Mesothelial cell of epicardium (in vitro differentiated cells): Measurements from ENCODE around the gene TP53AIP1. TPM values are rescaled to one million over a fixed set of nuclear protein-coding genes. Genes with fewer than 3 reads are reported as not detected.
A peak's percentile ranks its signal among the peaks of the same experiment; 100 is the strongest.

Experiments
- DNase-seq, 2 experiments: peaks; one replicate each; pipeline ENCODE4 v3.0.0; 2021; ENCODE audit warnings: low spot score in 2 of 2; ENCODE audit not compliant: unreplicated experiment in 2 of 2
- H3K27ac Mint-ChIP-seq: 2 replicates; pipeline ENCODE4 v1.8.0; 2021; ENCODE audit warnings: mixed read lengths
- H3K27me3 Mint-ChIP-seq: 2 replicates; pipeline ENCODE4 v1.8.0; 2021; ENCODE audit warnings: low read depth, mixed read lengths
- H3K36me3 Mint-ChIP-seq: 2 replicates; pipeline ENCODE4 v1.8.0; 2021; ENCODE audit warnings: mixed read lengths
- H3K4me1 Mint-ChIP-seq: 2 replicates; pipeline ENCODE4 v1.8.0; 2021; ENCODE audit warnings: mixed read lengths
- H3K4me3 Mint-ChIP-seq: 2 replicates; pipeline ENCODE4 v1.8.0; 2021; ENCODE audit warnings: mild to moderate bottlenecking, moderate library complexity, mixed read lengths
- H3K9me3 Mint-ChIP-seq: 2 replicates; pipeline ENCODE4 v1.8.0; 2021; ENCODE audit warnings: mixed read lengths
- total RNA-seq: library from RNA; stranded (reverse); gene quantifications from 3 replicates; pipeline ENCODE4 v1.2.1, GENCODE V29; 2021
- TF ChIP-seq, protein P1 (sequence below): fragments of 200-600 bp; sonication (generic); IDR thresholded peaks from one replicate; pipeline ENCODE4 v1.5.0; 2021; ENCODE audit warnings: antibody characterized with exemption; ENCODE audit not compliant: unreplicated experiment

TP53AIP1 gene
- total RNA-seq, 1 donor from 2014 or later, result 0.45 TPM

DNA sequence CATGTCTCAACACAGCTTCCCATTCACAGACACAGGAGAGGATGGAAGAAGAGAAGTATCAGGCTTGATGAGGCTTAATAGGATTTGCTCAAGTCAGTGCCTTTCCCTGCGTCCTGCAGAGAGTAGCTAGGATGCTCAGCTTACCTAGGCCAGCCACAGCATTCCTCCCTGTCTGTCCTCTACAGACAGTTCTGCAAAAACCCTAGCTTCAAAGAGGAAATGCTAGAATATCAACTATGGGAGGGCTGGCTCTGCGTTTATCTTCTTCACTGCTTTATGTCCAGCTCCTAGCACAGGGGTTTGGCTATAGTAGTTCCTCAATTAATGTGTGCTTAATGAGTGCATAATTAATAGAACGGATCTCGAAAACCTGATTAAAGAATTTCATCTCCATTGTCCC is 35.1 kb downstream of the TP53AIP1 start:
- no peak for DNase-seq
- no peaks in the 10 kb centered on the region for H3K9me3 Mint-ChIP-seq
- H3K27me3 Mint-ChIP-seq, result peaks cover 52% of the 10 kb centered on the region
- no peak overlapping the region for H3K4me3 Mint-ChIP-seq
- H3K36me3 Mint-ChIP-seq, result no peaks in the 10 kb centered on the region
- H3K4me1 Mint-ChIP-seq, result peaks cover 27% of the 10 kb centered on the region
- no peak overlapping the region for H3K27ac Mint-ChIP-seq
- TF ChIP-seq, protein P1, sequence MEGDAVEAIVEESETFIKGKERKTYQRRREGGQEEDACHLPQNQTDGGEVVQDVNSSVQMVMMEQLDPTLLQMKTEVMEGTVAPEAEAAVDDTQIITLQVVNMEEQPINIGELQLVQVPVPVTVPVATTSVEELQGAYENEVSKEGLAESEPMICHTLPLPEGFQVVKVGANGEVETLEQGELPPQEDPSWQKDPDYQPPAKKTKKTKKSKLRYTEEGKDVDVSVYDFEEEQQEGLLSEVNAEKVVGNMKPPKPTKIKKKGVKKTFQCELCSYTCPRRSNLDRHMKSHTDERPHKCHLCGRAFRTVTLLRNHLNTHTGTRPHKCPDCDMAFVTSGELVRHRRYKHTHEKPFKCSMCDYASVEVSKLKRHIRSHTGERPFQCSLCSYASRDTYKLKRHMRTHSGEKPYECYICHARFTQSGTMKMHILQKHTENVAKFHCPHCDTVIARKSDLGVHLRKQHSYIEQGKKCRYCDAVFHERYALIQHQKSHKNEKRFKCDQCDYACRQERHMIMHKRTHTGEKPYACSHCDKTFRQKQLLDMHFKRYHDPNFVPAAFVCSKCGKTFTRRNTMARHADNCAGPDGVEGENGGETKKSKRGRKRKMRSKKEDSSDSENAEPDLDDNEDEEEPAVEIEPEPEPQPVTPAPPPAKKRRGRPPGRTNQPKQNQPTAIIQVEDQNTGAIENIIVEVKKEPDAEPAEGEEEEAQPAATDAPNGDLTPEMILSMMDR, result no peak

DNA sequence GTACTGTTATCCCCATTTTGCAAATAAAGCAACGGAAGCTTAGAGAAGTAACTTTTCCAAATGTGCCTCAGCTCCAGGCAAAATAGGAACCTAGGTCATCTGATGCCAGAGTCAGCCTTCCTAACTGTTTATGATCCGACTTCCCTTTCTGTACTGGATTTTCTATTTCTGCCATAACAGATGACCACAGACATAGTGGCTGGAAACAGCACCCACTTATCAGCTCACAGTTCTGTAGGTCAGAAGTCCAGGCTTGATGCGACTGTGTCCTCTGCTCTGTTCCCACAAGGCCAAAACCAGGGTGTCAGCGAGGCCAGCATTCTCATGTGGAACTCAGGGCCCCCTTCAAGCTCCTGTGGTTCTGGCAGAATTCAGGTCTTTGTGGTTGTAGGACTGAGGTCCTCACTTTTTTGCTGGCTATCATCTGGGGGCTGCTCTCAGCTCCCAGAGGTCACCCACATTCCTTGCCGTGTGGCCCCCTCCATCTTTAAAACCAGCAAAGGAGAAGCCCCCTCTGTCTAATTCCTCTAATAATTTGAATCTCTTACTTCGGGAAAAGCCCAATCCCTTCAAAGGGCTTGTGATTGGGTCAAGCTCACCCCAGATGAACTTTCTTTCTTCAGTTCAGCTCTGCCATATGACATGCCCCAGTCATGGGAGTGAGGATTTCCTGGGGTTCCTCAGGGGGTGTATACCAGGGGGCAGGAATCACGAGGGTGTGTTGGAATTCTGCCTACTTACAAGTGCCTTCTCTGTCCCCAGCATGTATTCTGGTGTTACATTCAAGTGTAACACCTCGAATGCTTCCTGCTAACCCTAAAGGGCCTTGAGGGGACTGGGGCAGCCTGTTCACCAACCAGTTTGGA is 36.3 kb downstream of the TP53AIP1 start:
- TF ChIP-seq, protein P1, result no peak
- DNase-seq, result no peak

DNA sequence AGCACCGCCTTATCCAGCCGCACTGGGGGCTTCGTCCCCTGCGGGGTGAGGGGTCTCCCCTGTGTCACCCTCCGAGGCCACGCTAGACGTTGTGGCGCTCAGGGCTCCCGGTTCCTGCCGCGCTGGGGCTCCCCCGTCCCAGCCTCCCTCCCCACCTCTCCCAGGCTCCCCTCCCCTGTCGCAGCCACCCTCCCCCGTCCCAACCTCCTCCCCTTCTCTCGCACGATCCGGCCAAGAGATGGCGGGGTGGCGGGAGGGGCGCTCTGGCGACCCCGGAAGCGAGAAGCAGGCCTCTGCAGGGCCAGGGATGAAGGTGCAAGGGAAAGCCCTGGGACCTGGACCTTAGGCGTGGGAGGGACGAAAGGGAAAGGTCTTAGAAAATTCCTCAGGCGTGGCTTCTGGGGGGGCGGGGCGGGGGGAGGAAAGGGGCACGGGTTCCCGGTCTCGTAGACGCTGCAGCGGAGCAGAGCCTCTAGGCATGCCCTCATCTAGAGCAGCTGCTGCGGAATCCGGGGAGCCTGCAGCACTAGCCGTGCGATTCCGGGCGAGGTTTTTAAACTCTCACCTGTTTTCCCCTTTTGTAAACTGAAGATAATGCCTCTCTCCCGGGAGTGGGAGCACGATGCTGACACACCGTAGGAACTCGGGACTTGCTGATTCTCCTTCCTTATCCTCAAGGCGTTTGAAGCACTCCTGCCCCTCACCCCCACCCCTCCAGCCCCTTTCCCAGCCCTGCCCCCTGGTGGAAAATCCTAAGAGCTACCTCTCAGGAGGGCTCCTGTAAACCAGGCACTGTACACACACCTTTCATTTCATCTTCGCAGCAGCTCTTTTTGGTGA is 37.1 kb downstream of the TP53AIP1 start:
- Mint-ChIP-seq H3K36me3 (no peaks in the 10 kb centered on the region), H3K4me1 (peaks cover 34% of the 10 kb centered on the region), H3K4me3 (peak overlapping the region; percentile 66), H3K9me3 (no peaks in the 10 kb centered on the region), H3K27ac (no peak overlapping the region), H3K27me3 (peaks cover 66% of the 10 kb centered on the region)
- DNase-seq, result no peak
- TF ChIP-seq, protein P1, result no peak

More for the DNA sequence above, 36.3 kb downstream of the TP53AIP1 start:
- Mint-ChIP-seq H3K4me1 (peaks cover 34% of the 10 kb centered on the region), H3K27me3 (peaks cover 59% of the 10 kb centered on the region), H3K36me3 (no peaks in the 10 kb centered on the region), H3K27ac (no peak overlapping the region), H3K9me3 (no peaks in the 10 kb centered on the region), H3K4me3 (peak overlapping the region; percentile 66)

DNA sequence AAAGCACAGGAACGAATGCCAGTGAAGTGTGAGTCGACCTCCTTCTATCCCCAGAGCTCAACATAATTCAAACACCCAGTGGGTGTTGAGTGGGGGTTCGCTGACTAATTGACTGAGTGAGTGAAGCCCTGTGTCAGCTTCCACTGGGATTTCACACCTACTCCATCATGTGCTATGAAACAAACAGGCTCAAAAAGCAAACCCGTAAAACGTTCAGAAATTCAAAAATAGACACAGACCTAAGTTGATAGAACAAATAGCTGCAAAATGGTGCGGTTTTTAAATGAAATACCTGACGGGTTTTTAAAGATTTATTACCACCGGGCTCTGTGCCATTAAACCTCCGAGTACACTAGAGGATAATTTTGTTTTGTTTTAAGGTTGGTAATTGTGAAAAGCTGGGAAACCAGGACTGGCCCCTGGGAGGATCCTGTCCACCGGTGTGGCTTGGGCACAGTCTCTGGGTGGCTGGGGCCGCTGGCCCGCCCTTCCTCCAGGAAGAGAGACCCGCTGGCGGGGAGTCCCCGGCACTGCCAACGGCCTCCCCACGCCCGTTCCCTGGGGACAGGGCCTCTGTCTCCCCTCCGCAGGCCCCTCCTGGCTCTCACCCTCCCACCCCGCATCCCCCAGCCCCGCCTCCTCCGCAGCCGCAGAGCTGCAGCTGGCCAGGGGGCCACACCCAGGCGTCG is 37.9 kb downstream of the TP53AIP1 start:
- H3K36me3 Mint-ChIP-seq, result no peaks in the 10 kb centered on the region
- TF ChIP-seq, protein P1, result no peak
- DNase-seq, result peak in 1 of 2 experiments; percentile 59
- H3K4me1 Mint-ChIP-seq, result peaks cover 34% of the 10 kb centered on the region
- H3K9me3 Mint-ChIP-seq, result no peaks in the 10 kb centered on the region
- no peak overlapping the region for H3K27ac Mint-ChIP-seq
- peak overlapping the region; percentile 66 for H3K4me3 Mint-ChIP-seq
- H3K27me3 Mint-ChIP-seq, result peaks cover 74% of the 10 kb centered on the region

DNA sequence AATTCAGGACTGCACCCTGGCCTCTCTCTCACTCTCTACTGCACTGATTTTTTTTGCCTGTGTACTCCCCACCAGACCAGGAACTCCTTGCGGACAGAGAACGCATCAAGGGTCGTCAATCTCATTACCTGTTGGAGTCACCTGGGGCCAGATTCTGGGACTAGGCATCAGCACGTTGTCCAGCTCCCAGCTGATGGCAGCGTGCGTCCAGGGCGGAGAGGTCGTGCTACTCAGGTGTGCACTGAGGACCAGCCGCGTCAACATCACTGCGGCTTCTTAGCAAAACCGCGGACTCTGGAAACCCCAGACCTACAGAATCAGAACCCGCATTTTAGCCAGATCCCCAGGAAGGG is 38.4 kb downstream of the TP53AIP1 start:
- Mint-ChIP-seq H3K36me3 (no peaks in the 10 kb centered on the region), H3K27ac (no peak overlapping the region), H3K9me3 (no peaks in the 10 kb centered on the region), H3K27me3 (peaks cover 76% of the 10 kb centered on the region), H3K4me1 (peaks cover 34% of the 10 kb centered on the region), H3K4me3 (peak overlapping the region; percentile 66)
- TF ChIP-seq, protein P1, result no peak
- DNase-seq, result no peak
